Chondrocyte (in vitro differentiated cells): ENCODE data around the gene POLD2. TPM values are rescaled to one million over a fixed set of nuclear protein-coding genes. Genes with fewer than 3 reads are reported as not detected.
"Not testable (repeated sequence)": the region's sequence is repeated elsewhere in the genome, so short reads cannot be mapped to it uniquely, and the experiment has no call there.

ENCODE experiments used
- DNase-seq: peaks from one replicate; pipeline ENCODE4 v3.0.0; 2021; ENCODE audit warnings: mixed read lengths, low spot score
- H3K27ac Mint-ChIP-seq: one replicate; pipeline ENCODE4 v1.8.0; 2021; ENCODE audit warnings: mild to moderate bottlenecking, moderate library complexity, mixed read lengths; ENCODE audit not compliant: unreplicated experiment
- H3K27me3 Mint-ChIP-seq: 2 replicates; pipeline ENCODE4 v1.8.0; 2021; ENCODE audit warnings: low read depth, mixed read lengths
- H3K36me3 Mint-ChIP-seq: 2 replicates; pipeline ENCODE4 v1.8.0; 2021; ENCODE audit warnings: low read depth, mixed read lengths
- H3K4me1 Mint-ChIP-seq: 2 replicates; pipeline ENCODE4 v1.8.0; 2021; ENCODE audit warnings: low read depth, mild to moderate bottlenecking, mixed read lengths
- H3K4me3 Mint-ChIP-seq: one replicate; pipeline ENCODE4 v1.8.0; 2021; ENCODE audit warnings: mild to moderate bottlenecking, moderate library complexity, mixed read lengths; ENCODE audit not compliant: unreplicated experiment
- H3K9me3 Mint-ChIP-seq: 2 replicates; pipeline ENCODE4 v1.8.0; 2021; ENCODE audit warnings: low read depth, mixed read lengths
- CTCF ChIP-seq: fragments of 200-600 bp; sonication (generic); IDR thresholded peaks from 2 replicates; pipeline ENCODE4 v1.5.0; 2021; ENCODE audit warnings: antibody characterized with exemption, mild to moderate bottlenecking, moderate library complexity
- total RNA-seq: library from RNA; stranded (reverse); gene quantifications from 3 replicates; pipeline ENCODE4 v1.2.1, GENCODE V29; 2021

POLD2 gene
- total RNA-seq, 1 donor from 2014 or later, result 49.2 TPM

- Mint-ChIP-seq H3K27ac (no peak overlapping the region), H3K4me3 (no peak overlapping the region), H3K36me3 (peaks cover 11% of the 10 kb centered on the region), H3K9me3 (peaks cover 15% of the 10 kb centered on the region), H3K27me3 (no peaks in the 10 kb centered on the region), H3K4me1 (peaks cover 9% of the 10 kb centered on the region)
- peak; percentile 35 for DNase-seq
- TF ChIP-seq CTCF, result peak; percentile 34
Observed at GRCh38 chr7:44131173-44132029, 8.1 kb upstream of the POLD2 start.

- no peak for DNase-seq
- no peak overlapping the region for H3K4me3 Mint-ChIP-seq
- H3K27me3 Mint-ChIP-seq, result no peaks in the 10 kb centered on the region
- H3K27ac Mint-ChIP-seq, result no peak overlapping the region
- peaks cover 13% of the 10 kb centered on the region for H3K4me1 Mint-ChIP-seq
- H3K9me3 Mint-ChIP-seq, result peaks cover 16% of the 10 kb centered on the region
- peaks cover 11% of the 10 kb centered on the region for H3K36me3 Mint-ChIP-seq
- no peak for TF ChIP-seq CTCF
Observed at GRCh38 chr7:44128721-44129582, 5.6 kb upstream of the POLD2 start.

GRCh38 chr7:44127161-44127560, 3.8 kb upstream of the POLD2 start:
- Mint-ChIP-seq H3K9me3 (peaks cover 16% of the 10 kb centered on the region), H3K4me3 (no peak overlapping the region), H3K27ac (no peak overlapping the region), H3K36me3 (peaks cover 11% of the 10 kb centered on the region), H3K27me3 (no peaks in the 10 kb centered on the region), H3K4me1 (peaks cover 21% of the 10 kb centered on the region)
- no peak for TF ChIP-seq CTCF
- no peak for DNase-seq

GRCh38 chr7:44126574-44126973, 3.2 kb upstream of the POLD2 start:
- not testable (repeated sequence) for H3K27me3 Mint-ChIP-seq, H3K27ac Mint-ChIP-seq, DNase-seq, H3K4me3 Mint-ChIP-seq
- Mint-ChIP-seq H3K4me1 (peaks cover 18% of the 10 kb centered on the region), H3K9me3 (peaks cover 16% of the 10 kb centered on the region), H3K36me3 (peaks cover 11% of the 10 kb centered on the region)

- no peak for TF ChIP-seq CTCF
- Mint-ChIP-seq H3K9me3 (peaks cover 16% of the 10 kb centered on the region), H3K4me3 (no peak overlapping the region), H3K36me3 (peaks cover 17% of the 10 kb centered on the region), H3K27me3 (no peaks in the 10 kb centered on the region), H3K4me1 (peaks cover 21% of the 10 kb centered on the region), H3K27ac (no peak overlapping the region)
- no peak for DNase-seq
Observed at GRCh38 chr7:44124822-44125202, 1.5 kb upstream of the POLD2 start.
